Endothelial cell of umbilical vein (primary cell): Measurements from ENCODE around the gene CYBC1.

Experiments
- POLR2AphosphoS5 ChIP-seq: IDR thresholded peaks from 2 replicates; pipeline ENCODE4 v1.6.1; 2012; ENCODE audit warnings: low read depth, mild to moderate bottlenecking, control low read depth, low read length, moderate library complexity; ENCODE audit not compliant: insufficient read depth
- TF ChIP-seq, protein P1 (sequence below), 2 donors: IDR thresholded peaks; 1 replicate in 1 of 2; 2 replicates in 1 of 2; pipeline ENCODE4 v1.5.1; 2011; ENCODE audit warnings: low read length in 2 of 2, mild to moderate bottlenecking in 2 of 2, moderate library complexity in 2 of 2, control low read depth in 1 of 2, inconsistent platforms in 1 of 2, low read depth in 1 of 2; ENCODE audit not compliant: insufficient read depth in 1 of 2; ENCODE audit errors: extremely low read depth in 1 of 2

DNA sequence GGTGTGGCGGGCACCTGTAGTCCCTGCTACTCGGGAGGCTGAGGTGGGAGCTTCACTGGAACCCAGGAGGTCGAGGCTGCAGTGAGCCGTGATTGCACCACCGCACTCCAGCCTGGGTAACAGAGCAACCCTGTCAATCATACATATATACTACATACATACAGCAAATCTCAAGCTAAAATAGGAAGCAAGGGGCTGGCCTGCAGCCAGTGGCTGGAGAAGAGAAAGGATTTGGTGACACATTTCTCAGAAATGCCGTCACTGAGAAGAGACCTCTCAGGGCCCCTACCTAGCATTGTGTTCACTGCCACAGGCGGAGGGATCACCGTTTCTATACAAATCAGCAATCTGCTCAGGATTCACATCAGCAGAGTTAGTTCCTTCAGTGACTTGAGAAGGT lies 24.9 kb upstream of the CYBC1 start:
- TF ChIP-seq POLR2AphosphoS5: no peak
- TF ChIP-seq, protein P1, sequence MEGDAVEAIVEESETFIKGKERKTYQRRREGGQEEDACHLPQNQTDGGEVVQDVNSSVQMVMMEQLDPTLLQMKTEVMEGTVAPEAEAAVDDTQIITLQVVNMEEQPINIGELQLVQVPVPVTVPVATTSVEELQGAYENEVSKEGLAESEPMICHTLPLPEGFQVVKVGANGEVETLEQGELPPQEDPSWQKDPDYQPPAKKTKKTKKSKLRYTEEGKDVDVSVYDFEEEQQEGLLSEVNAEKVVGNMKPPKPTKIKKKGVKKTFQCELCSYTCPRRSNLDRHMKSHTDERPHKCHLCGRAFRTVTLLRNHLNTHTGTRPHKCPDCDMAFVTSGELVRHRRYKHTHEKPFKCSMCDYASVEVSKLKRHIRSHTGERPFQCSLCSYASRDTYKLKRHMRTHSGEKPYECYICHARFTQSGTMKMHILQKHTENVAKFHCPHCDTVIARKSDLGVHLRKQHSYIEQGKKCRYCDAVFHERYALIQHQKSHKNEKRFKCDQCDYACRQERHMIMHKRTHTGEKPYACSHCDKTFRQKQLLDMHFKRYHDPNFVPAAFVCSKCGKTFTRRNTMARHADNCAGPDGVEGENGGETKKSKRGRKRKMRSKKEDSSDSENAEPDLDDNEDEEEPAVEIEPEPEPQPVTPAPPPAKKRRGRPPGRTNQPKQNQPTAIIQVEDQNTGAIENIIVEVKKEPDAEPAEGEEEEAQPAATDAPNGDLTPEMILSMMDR (IDR thresholded peaks at IDR 0.05; ENCODE audit: extremely low read depth in 1 of 2, insufficient read depth in 1 of 2, low read depth in 1 of 2, low read length in 2 of 2): no peak
